Activated naive CD4-positive, alpha-beta T cell treated with anti-CD3 and anti-CD28 coated beads for 36 hours (primary cell): ENCODE data around the gene DMRT2. TPM values are rescaled to one million over a fixed set of nuclear protein-coding genes. Genes with fewer than 3 reads are reported as not detected.

Experiments used
- CTCF ChIA-PET: fragments of 350-600 bp; sonication (Branson Sonifier 250); formaldehyde crosslinking; loops from one replicate; lab custom pipeline; 2021; ENCODE audit warnings: antibody characterized with exemption; lab: Charles Lee
- DNase-seq: peaks from one replicate; pipeline ENCODE4 v3.0.0-alpha.2; 2020
- H3K27ac Mint-ChIP-seq: one replicate; pipeline ENCODE4 v1.8.0; 2021; ENCODE audit warnings: mild to moderate bottlenecking, mixed read lengths
- H3K27me3 Mint-ChIP-seq: one replicate; pipeline ENCODE4 v1.8.0; 2021; ENCODE audit warnings: low read depth, mixed read lengths
- H3K36me3 Mint-ChIP-seq: one replicate; pipeline ENCODE4 v1.8.0; 2021; ENCODE audit warnings: low read depth, mixed read lengths
- H3K4me1 Mint-ChIP-seq: one replicate; pipeline ENCODE4 v1.8.0; 2021; ENCODE audit warnings: low read depth, mixed read lengths
- H3K4me3 Mint-ChIP-seq: one replicate; pipeline ENCODE4 v1.8.0; 2021; ENCODE audit warnings: mild to moderate bottlenecking, moderate library complexity, mixed read lengths
- H3K9me3 Mint-ChIP-seq: one replicate; pipeline ENCODE4 v1.8.0; 2021; ENCODE audit warnings: mixed read lengths
- intact Hi-C: fragments of 100-400 bp; cut with micrococcal nuclease; formaldehyde crosslinking; loops from one replicate; pipeline ENCODE4 v1.15.1; 2023
- total RNA-seq, 2 experiments: library from RNA; stranded (reverse); gene quantifications; one replicate each; pipeline ENCODE4 v1.2.3, GENCODE V29; 2021

The DMRT2 gene
- total RNA-seq, 2 experiments from 2014 or later: not detected

- Mint-ChIP-seq H3K36me3 (no peaks in the 10 kb centered on the region), H3K4me1 (no peaks in the 10 kb centered on the region), H3K27ac (no peak overlapping the region), H3K9me3 (peaks cover 6% of the 10 kb centered on the region), H3K4me3 (no peak overlapping the region), H3K27me3 (peaks cover 24% of the 10 kb centered on the region)
- intact Hi-C loops: no loop called here
- CTCF ChIA-PET: no interaction called here
- DNase-seq: no peak
Measured at GRCh38 chr9:1065130-1065529, 15.0 kb downstream of the DMRT2 start.

- no peaks in the 10 kb centered on the region for H3K36me3 Mint-ChIP-seq
- no peaks in the 10 kb centered on the region for H3K4me1 Mint-ChIP-seq
- H3K9me3 Mint-ChIP-seq: peaks cover 6% of the 10 kb centered on the region
- H3K27me3 Mint-ChIP-seq: peaks cover 20% of the 10 kb centered on the region
- intact Hi-C loops: no loop called here
- no peak overlapping the region for H3K27ac Mint-ChIP-seq
- no peak overlapping the region for H3K4me3 Mint-ChIP-seq
- CTCF ChIA-PET: no interaction called here
- DNase-seq: no peak
Measured at GRCh38 chr9:1070692-1071091, 20.5 kb downstream of the DMRT2 start.

GRCh38 chr9:1071730-1072129 is 21.6 kb downstream of the DMRT2 start:
- intact Hi-C loops: no loop called here
- CTCF ChIA-PET: no interaction called here
- Mint-ChIP-seq H3K4me1 (no peaks in the 10 kb centered on the region), H3K36me3 (no peaks in the 10 kb centered on the region), H3K27ac (no peak overlapping the region), H3K9me3 (peaks cover 5% of the 10 kb centered on the region), H3K27me3 (peaks cover 20% of the 10 kb centered on the region), H3K4me3 (no peak overlapping the region)
- no peak for DNase-seq

GRCh38 chr9:1073497-1073896 is 23.3 kb downstream of the DMRT2 start:
- Mint-ChIP-seq H3K4me1 (no peaks in the 10 kb centered on the region), H3K36me3 (no peaks in the 10 kb centered on the region), H3K9me3 (no peaks in the 10 kb centered on the region), H3K4me3 (no peak overlapping the region), H3K27me3 (peaks cover 13% of the 10 kb centered on the region), H3K27ac (no peak overlapping the region)
- no peak for DNase-seq
- CTCF ChIA-PET: interaction anchor here (0.7 kb wide), 1 partner anchor 89 kb away, joined by 3 read pairs; no protein-coding TSS in a partner anchor
- intact Hi-C loops: no loop called here

- H3K27me3 Mint-ChIP-seq: peaks cover 9% of the 10 kb centered on the region
- CTCF ChIA-PET: no interaction called here
- intact Hi-C loops: no loop called here
Measured at GRCh38 chr9:1077616-1078015, 27.5 kb downstream of the DMRT2 start.

GRCh38 chr9:1083325-1083913 is 33.3 kb downstream of the DMRT2 start:
- Mint-ChIP-seq H3K27me3 (peaks cover 19% of the 10 kb centered on the region), H3K27ac (no peak overlapping the region), H3K4me1 (peaks cover 4% of the 10 kb centered on the region), H3K4me3 (no peak overlapping the region), H3K9me3 (no peaks in the 10 kb centered on the region), H3K36me3 (no peaks in the 10 kb centered on the region)
- no peak for DNase-seq
- intact Hi-C loops: no loop called here
- CTCF ChIA-PET: no interaction called here

More at GRCh38 chr9:1077616-1078015, 27.5 kb downstream of the DMRT2 start:
- no peak overlapping the region for H3K4me3 Mint-ChIP-seq
- H3K4me1 Mint-ChIP-seq: no peaks in the 10 kb centered on the region
- no peaks in the 10 kb centered on the region for H3K36me3 Mint-ChIP-seq
- H3K9me3 Mint-ChIP-seq: no peaks in the 10 kb centered on the region
- DNase-seq: no peak
- no peak overlapping the region for H3K27ac Mint-ChIP-seq

- Mint-ChIP-seq H3K9me3 (no peaks in the 10 kb centered on the region), H3K4me3 (no peak overlapping the region), H3K4me1 (peaks cover 4% of the 10 kb centered on the region), H3K27me3 (peaks cover 25% of the 10 kb centered on the region), H3K36me3 (no peaks in the 10 kb centered on the region), H3K27ac (no peak overlapping the region)
- CTCF ChIA-PET: no interaction called here
- intact Hi-C loops: no loop called here
- DNase-seq: no peak
Measured at GRCh38 chr9:1085086-1085485, 34.9 kb downstream of the DMRT2 start.

- no peak overlapping the region for H3K4me3 Mint-ChIP-seq
- H3K27me3 Mint-ChIP-seq: peaks cover 22% of the 10 kb centered on the region
- no peaks in the 10 kb centered on the region for H3K36me3 Mint-ChIP-seq
- CTCF ChIA-PET: no interaction called here
- H3K4me1 Mint-ChIP-seq: peaks cover 4% of the 10 kb centered on the region
- no peak for DNase-seq
- intact Hi-C loops: no loop called here
- no peaks in the 10 kb centered on the region for H3K9me3 Mint-ChIP-seq
- no peak overlapping the region for H3K27ac Mint-ChIP-seq
Measured at GRCh38 chr9:1086517-1086916, 36.4 kb downstream of the DMRT2 start.

GRCh38 chr9:1087120-1087881 is 37.1 kb downstream of the DMRT2 start:
- no peak for DNase-seq
- Mint-ChIP-seq H3K4me1 (peaks cover 4% of the 10 kb centered on the region), H3K4me3 (no peak overlapping the region), H3K27ac (no peak overlapping the region), H3K36me3 (no peaks in the 10 kb centered on the region), H3K27me3 (peaks cover 19% of the 10 kb centered on the region), H3K9me3 (no peaks in the 10 kb centered on the region)
- CTCF ChIA-PET: no interaction called here
- intact Hi-C loops: no loop called here

- CTCF ChIA-PET: no interaction called here
- DNase-seq: no peak
- peaks cover 10% of the 10 kb centered on the region for H3K27me3 Mint-ChIP-seq
- no peak overlapping the region for H3K4me3 Mint-ChIP-seq
- intact Hi-C loops: no loop called here
- H3K36me3 Mint-ChIP-seq: no peaks in the 10 kb centered on the region
- H3K27ac Mint-ChIP-seq: no peak overlapping the region
- H3K4me1 Mint-ChIP-seq: no peaks in the 10 kb centered on the region
- H3K9me3 Mint-ChIP-seq: no peaks in the 10 kb centered on the region
Measured at GRCh38 chr9:1094749-1095148, 44.6 kb downstream of the DMRT2 start.

GRCh38 chr9:1096155-1096964 is 46.2 kb downstream of the DMRT2 start:
- no peak overlapping the region for H3K27ac Mint-ChIP-seq
- H3K4me3 Mint-ChIP-seq: no peak overlapping the region
- H3K27me3 Mint-ChIP-seq: peaks cover 16% of the 10 kb centered on the region
- DNase-seq: no peak
- no peaks in the 10 kb centered on the region for H3K36me3 Mint-ChIP-seq
- CTCF ChIA-PET: no interaction called here
- H3K9me3 Mint-ChIP-seq: no peaks in the 10 kb centered on the region
- no peaks in the 10 kb centered on the region for H3K4me1 Mint-ChIP-seq
- intact Hi-C loops: no loop called here

- Mint-ChIP-seq H3K4me1 (no peaks in the 10 kb centered on the region), H3K9me3 (no peaks in the 10 kb centered on the region), H3K36me3 (no peaks in the 10 kb centered on the region), H3K27ac (no peak overlapping the region), H3K4me3 (no peak overlapping the region), H3K27me3 (peaks cover 24% of the 10 kb centered on the region)
- DNase-seq: no peak
- CTCF ChIA-PET: no interaction called here
- intact Hi-C loops: no loop called here
Measured at GRCh38 chr9:1098551-1098950, 48.4 kb downstream of the DMRT2 start.
